Kidney glomerular epithelial cell (primary cell): ENCODE measurements around the gene AURKA.
"Not testable (repeated sequence)": the region's sequence is repeated elsewhere in the genome, so short reads cannot be mapped to it uniquely, and the experiment has no call there.

Source experiments
- DNase-seq: peaks from one replicate; lab custom pipeline; 2025; lab: John Stamatoyannopoulos, UW

Gene AURKA

GRCh38 chr20:56391037-56391436 lies 978 bp downstream of the AURKA start:
- no peak for DNase-seq

- not testable (repeated sequence) for DNase-seq
Measured at GRCh38 chr20:56390396-56390795, 1.6 kb downstream of the AURKA start.

- DNase-seq = no peak
Measured at GRCh38 chr20:56389807-56390206, 2.2 kb downstream of the AURKA start.

GRCh38 chr20:56388882-56389281 lies 3.1 kb downstream of the AURKA start:
- DNase-seq = no peak

- DNase-seq = no peak
Measured at GRCh38 chr20:56386219-56386618, 5.8 kb downstream of the AURKA start.

GRCh38 chr20:56385130-56385529 lies 6.9 kb downstream of the AURKA start:
- DNase-seq = no peak

GRCh38 chr20:56383334-56383733 lies 8.7 kb downstream of the AURKA start:
- no peak for DNase-seq

- no peak for DNase-seq
Measured at GRCh38 chr20:56382696-56383095, 9.3 kb downstream of the AURKA start.

GRCh38 chr20:56381501-56381900 lies 10.5 kb downstream of the AURKA start:
- no peak for DNase-seq

GRCh38 chr20:56380375-56380774 lies 11.6 kb downstream of the AURKA start:
- DNase-seq = no peak

GRCh38 chr20:56378386-56378785 lies 13.6 kb downstream of the AURKA start:
- no peak for DNase-seq

- DNase-seq = no peak
Measured at GRCh38 chr20:56376331-56376730, 15.7 kb downstream of the AURKA start.

GRCh38 chr20:56373942-56374341 lies 18.1 kb downstream of the AURKA start:
- peak; percentile 51 for DNase-seq

- no peak for DNase-seq
Measured at GRCh38 chr20:56372850-56373249, 19.2 kb downstream of the AURKA start.

- no peak for DNase-seq
Measured at GRCh38 chr20:56371977-56372376, 20.0 kb downstream of the AURKA start.

GRCh38 chr20:56369179-56369578 lies 22.8 kb downstream of the AURKA start:
- no peak for DNase-seq

- DNase-seq = no peak
Measured at GRCh38 chr20:56368351-56369134, 23.5 kb downstream of the AURKA start.

- DNase-seq = no peak
Measured at GRCh38 chr20:56363491-56363890, 28.5 kb downstream of the AURKA start.

GRCh38 chr20:56362833-56363413 lies 29.1 kb downstream of the AURKA start:
- no peak for DNase-seq

- DNase-seq = no peak
Measured at GRCh38 chr20:56361900-56362299, 30.1 kb downstream of the AURKA start.

- no peak for DNase-seq
Measured at GRCh38 chr20:56360908-56361205, 31.2 kb downstream of the AURKA start.

GRCh38 chr20:56360133-56360907 lies 31.7 kb downstream of the AURKA start:
- no peak for DNase-seq
